SH-SY5Y (cell line): ENCODE data around the gene CLIP3.

Experiments used
- GATA2 ChIP-seq: IDR thresholded peaks from 2 replicates; pipeline ENCODE4 v1.6.1; 2011; ENCODE audit warnings: mild to moderate bottlenecking, low read depth, low read length
- GATA3 ChIP-seq: IDR thresholded peaks from 2 replicates; pipeline ENCODE4 v1.6.1; 2011; ENCODE audit warnings: low read depth, mild to moderate bottlenecking, low read length, moderate library complexity

DNA sequence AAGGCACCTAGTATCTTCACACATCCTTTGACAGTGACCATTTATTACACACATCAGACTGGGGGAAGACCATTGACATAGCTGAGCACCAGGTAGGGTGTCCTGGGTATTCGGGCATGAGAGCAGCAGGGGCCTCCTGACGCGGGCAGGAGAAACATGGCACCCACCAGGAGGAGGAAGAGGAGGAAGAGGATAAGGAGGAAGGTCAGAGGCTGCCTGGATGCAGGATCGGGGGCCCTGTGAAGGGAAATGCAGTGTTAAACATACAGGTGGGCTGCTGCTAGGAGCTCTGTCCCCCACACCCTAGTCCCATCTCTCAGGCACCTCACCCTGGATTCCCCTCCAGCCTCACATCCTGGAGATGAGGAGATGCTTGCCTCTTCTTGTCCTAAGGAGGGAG is 29.4 kb downstream of the CLIP3 start:
- no peak for TF ChIP-seq GATA2
- no peak for TF ChIP-seq GATA3
